Osteoblast (primary cell): ENCODE measurements around the gene REV3L. TPM values are rescaled to one million over a fixed set of nuclear protein-coding genes. Genes with fewer than 3 reads are reported as not detected.

ENCODE experiments used
- DNase-seq: peaks from one replicate; pipeline ENCODE4 v3.0.0; 2011; ENCODE audit warnings: low spot score, mixed read lengths; ENCODE audit not compliant: insufficient read length; ENCODE audit errors: missing footprints
- H2AFZ ChIP-seq: 2 replicates; pipeline ENCODE4 v1.6.0; 2011; ENCODE audit warnings: mild to moderate bottlenecking, low read length
- H3K27ac ChIP-seq: 2 replicates; pipeline ENCODE4 v1.5.1; 2011; ENCODE audit warnings: mild to moderate bottlenecking, low read depth, low read length, moderate library complexity
- H3K27me3 ChIP-seq: 2 replicates; pipeline ENCODE4 v1.6.0; 2012; ENCODE audit warnings: mild to moderate bottlenecking, control low read depth, inconsistent platforms, low read length, moderate library complexity; ENCODE audit not compliant: insufficient read depth
- H3K36me3 ChIP-seq: 2 replicates; pipeline ENCODE4 v1.5.1; 2011; ENCODE audit warnings: mild to moderate bottlenecking, low read length, control low read depth, moderate library complexity; ENCODE audit not compliant: insufficient read depth
- H3K4me1 ChIP-seq: 2 replicates; pipeline ENCODE4 v1.5.1; 2011; ENCODE audit warnings: mild to moderate bottlenecking, low read length, control low read depth, moderate library complexity; ENCODE audit not compliant: insufficient read depth
- H3K4me2 ChIP-seq: 2 replicates; pipeline ENCODE4 v1.6.0; 2011; ENCODE audit warnings: mild to moderate bottlenecking, low read length; ENCODE audit not compliant: insufficient read depth
- H3K4me3 ChIP-seq: fragments of 200-600 bp; sonication (generic); 3 replicates; pipeline ENCODE4 v1.5.1; 2012; ENCODE audit warnings: mild to moderate bottlenecking, low read length, inconsistent platforms; ENCODE audit not compliant: insufficient read depth
- H3K79me2 ChIP-seq: 2 replicates; pipeline ENCODE4 v1.6.0; 2012; ENCODE audit warnings: mild to moderate bottlenecking, low read length, control low read depth, inconsistent platforms; ENCODE audit not compliant: insufficient read depth
- H3K9me3 ChIP-seq: 2 replicates; pipeline ENCODE4 v1.5.1; 2011; ENCODE audit warnings: low read depth, low read length, control low read depth
- H4K20me1 ChIP-seq: 2 replicates; pipeline ENCODE4 v1.6.0; 2012; ENCODE audit warnings: mild to moderate bottlenecking, low read length, control low read depth; ENCODE audit not compliant: insufficient read depth
- total RNA-seq: library from RNA; depleted of rRNA; stranded (reverse); fragments of >200 nt; gene quantifications from 2 replicates; pipeline ENCODE4 v1.2.3, GENCODE V29; 2012
- TF ChIP-seq, protein P1 (sequence below): IDR thresholded peaks from 2 replicates; pipeline ENCODE4 v1.5.1; 2011; ENCODE audit warnings: mild to moderate bottlenecking, low read depth, low read length, moderate library complexity; ENCODE audit errors: extremely low read depth

REV3L gene
- total RNA-seq, 1 donor = 42.0 TPM

DNA sequence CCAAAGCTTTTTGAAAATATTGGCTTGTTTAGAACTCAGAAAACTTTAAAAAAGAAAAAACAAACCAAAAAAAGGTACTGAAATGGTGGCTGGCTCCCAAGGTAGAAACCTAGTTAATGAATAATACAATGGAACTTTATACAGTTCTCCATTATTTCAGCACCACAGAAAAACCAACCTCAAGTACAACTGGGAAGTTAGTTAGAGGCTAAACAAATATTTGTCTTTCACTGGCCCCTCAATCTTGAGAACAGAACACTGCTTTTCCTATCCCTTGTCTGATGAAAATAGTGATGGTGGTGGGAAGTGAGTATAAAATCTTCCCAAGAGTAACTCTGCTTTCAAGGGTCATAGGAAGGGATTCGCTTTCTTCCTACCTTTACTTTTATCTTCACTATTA lies 126.5 kb downstream of the REV3L start:
- H3K4me3 ChIP-seq = no peak overlapping the region
- H3K36me3 ChIP-seq = peaks cover 23% of the 10 kb centered on the region
- H3K27ac ChIP-seq = no peak overlapping the region
- no peaks in the 10 kb centered on the region for H3K79me2 ChIP-seq
- H2AFZ ChIP-seq = no peak overlapping the region
- no peaks in the 10 kb centered on the region for H4K20me1 ChIP-seq
- H3K9me3 ChIP-seq = no peaks in the 10 kb centered on the region
- no peak for DNase-seq
- no peak overlapping the region for H3K4me2 ChIP-seq
- H3K4me1 ChIP-seq = peaks cover 6% of the 10 kb centered on the region
- no peaks in the 10 kb centered on the region for H3K27me3 ChIP-seq
- TF ChIP-seq, protein P1, sequence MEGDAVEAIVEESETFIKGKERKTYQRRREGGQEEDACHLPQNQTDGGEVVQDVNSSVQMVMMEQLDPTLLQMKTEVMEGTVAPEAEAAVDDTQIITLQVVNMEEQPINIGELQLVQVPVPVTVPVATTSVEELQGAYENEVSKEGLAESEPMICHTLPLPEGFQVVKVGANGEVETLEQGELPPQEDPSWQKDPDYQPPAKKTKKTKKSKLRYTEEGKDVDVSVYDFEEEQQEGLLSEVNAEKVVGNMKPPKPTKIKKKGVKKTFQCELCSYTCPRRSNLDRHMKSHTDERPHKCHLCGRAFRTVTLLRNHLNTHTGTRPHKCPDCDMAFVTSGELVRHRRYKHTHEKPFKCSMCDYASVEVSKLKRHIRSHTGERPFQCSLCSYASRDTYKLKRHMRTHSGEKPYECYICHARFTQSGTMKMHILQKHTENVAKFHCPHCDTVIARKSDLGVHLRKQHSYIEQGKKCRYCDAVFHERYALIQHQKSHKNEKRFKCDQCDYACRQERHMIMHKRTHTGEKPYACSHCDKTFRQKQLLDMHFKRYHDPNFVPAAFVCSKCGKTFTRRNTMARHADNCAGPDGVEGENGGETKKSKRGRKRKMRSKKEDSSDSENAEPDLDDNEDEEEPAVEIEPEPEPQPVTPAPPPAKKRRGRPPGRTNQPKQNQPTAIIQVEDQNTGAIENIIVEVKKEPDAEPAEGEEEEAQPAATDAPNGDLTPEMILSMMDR = no peak

DNA sequence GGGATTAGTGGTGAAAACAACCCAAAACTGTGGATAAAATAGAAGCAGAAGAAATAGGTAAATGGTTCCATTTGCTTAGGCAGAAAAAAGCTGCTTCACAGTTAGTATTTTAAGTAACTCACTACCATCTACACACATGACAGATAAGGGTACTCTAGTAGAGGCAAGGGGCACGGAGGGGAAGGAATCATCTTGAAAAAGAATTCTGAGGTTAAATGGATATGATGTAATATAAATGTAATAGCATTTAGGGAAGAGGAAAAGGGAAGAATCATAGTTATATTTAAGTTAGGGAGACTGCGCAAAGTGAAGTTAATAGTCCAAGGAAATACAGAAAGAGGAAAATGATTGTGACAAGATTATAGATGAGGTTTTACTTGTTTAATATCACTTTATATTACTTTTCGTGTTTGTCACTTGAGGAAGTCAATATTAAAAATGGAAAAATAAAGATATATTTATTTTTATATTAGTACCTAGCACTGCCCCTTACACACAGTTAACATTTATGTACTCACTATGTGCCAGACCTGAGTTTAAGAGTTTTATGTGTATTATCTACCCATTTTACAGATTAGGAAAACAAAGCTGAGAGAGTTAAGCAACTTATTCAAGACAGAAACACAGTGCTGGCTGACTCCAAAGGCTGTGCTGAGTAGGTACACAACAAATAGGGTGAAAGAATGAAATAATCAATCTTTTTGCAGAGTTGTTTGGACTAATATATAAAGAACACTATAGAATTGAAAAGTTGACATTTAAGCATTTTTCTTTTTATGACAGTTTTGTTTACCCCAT lies 128.1 kb downstream of the REV3L start:
- no peak for DNase-seq
- Histone ChIP-seq H3K4me2 (no peak overlapping the region), H3K9me3 (no peaks in the 10 kb centered on the region), H3K79me2 (no peaks in the 10 kb centered on the region), H4K20me1 (no peaks in the 10 kb centered on the region), H3K27ac (no peak overlapping the region), H3K4me3 (no peak overlapping the region), H2AFZ (no peak overlapping the region), H3K36me3 (peaks cover 37% of the 10 kb centered on the region), H3K27me3 (no peaks in the 10 kb centered on the region), H3K4me1 (peaks cover 6% of the 10 kb centered on the region)
- TF ChIP-seq, protein P1 = no peak

DNA sequence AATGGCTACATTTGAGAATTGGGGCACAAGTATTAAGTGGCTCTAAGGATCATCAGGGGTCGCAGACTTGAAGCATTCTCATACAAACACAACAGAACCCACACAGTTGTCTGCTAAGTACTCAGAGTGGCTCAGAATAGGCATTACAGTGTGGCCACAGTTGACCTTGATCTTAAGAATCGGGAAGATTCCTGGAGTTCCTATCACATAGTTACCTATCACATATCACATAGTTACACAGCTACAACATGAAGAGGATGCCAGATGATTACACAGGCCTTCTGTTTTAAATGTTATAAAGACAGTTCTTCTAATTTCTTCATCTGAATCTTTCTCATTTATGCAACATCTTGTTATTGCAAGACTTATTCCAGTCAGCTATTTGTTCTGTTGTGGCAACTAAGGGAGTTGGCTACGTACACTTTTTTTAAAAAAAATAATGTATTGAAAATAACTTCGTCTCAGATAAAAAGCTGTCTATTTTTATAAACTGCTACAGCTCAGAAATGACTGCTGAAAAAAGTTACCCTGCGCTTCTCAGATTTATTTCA lies 129.0 kb downstream of the REV3L start:
- Histone ChIP-seq H3K4me1 (peaks cover 6% of the 10 kb centered on the region), H3K27ac (no peak overlapping the region), H3K4me3 (no peak overlapping the region), H4K20me1 (no peaks in the 10 kb centered on the region), H3K79me2 (no peaks in the 10 kb centered on the region), H3K27me3 (no peaks in the 10 kb centered on the region), H2AFZ (no peak overlapping the region), H3K9me3 (no peaks in the 10 kb centered on the region), H3K36me3 (peaks cover 38% of the 10 kb centered on the region), H3K4me2 (no peak overlapping the region)
- TF ChIP-seq, protein P1 = no peak
- no peak for DNase-seq

DNA sequence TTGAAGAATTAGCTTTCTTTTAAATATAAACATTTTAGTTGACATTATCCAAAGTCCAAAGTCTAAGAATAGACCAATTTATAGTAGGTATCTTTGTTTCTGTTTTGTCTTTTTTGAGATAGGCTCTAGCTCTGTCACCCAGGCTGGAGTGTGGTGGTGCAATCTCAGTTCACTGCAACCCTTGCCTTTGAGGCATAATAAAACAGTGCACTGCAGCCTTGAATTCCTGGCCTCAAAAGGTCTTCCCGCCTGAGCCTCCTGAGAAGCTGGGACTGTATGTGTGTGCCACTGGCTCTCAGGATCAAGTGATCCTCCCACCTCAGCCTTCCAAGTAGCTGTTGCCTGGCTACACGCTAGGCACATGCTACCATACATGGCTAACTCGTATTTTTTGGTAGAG lies 135.4 kb downstream of the REV3L start:
- Histone ChIP-seq H3K9me3 (no peaks in the 10 kb centered on the region), H3K4me2 (no peak overlapping the region), H3K79me2 (no peaks in the 10 kb centered on the region), H3K27ac (no peak overlapping the region), H2AFZ (no peak overlapping the region), H3K27me3 (no peaks in the 10 kb centered on the region), H3K4me1 (no peaks in the 10 kb centered on the region), H3K36me3 (peaks cover 26% of the 10 kb centered on the region), H3K4me3 (no peak overlapping the region), H4K20me1 (no peaks in the 10 kb centered on the region)
- DNase-seq = no peak
- TF ChIP-seq, protein P1 = no peak
